Upper lobe of left lung (tissue), 6 donors: ENCODE data around the gene FBXO5. TPM values are rescaled to one million over a fixed set of nuclear protein-coding genes. Genes with fewer than 3 reads are reported as not detected.
"Not testable (repeated sequence)": the region's sequence is repeated elsewhere in the genome, so short reads cannot be mapped to it uniquely, and the experiment has no call there.

Experiments used
- ATAC-seq, 2 donors: fragments of 200-7000 bp; cut with Tn5 transposase; one replicate each; pipeline ENCODE4 v1.9.1; 2022; ENCODE audit warnings: mild to moderate bottlenecking in 2 of 2, moderate library complexity in 2 of 2; ENCODE audit not compliant: low FRiP score in 2 of 2
- DNase-seq, 2 donors: peaks; one replicate each; pipeline ENCODE4 v3.0.0-alpha.2; 2019 to 2020
- H3K27ac ChIP-seq, 4 donors: fragments of 200-600 bp; sonication (generic); one replicate each; pipeline ENCODE4 v1.5.1; 2016 to 2019
- H3K27me3 ChIP-seq, 4 donors: fragments of 200-600 bp; sonication (generic); one replicate each; pipeline ENCODE4 v1.5.1; 2017 to 2019
- H3K36me3 ChIP-seq, 4 donors: fragments of 200-600 bp; sonication (generic); one replicate each; pipeline ENCODE4 v1.5.1; 2016 to 2019
- H3K4me1 ChIP-seq, 4 donors: fragments of 200-600 bp; sonication (generic); one replicate each; pipeline ENCODE4 v1.5.1; 2018 to 2019
- H3K4me3 ChIP-seq, 4 donors: fragments of 200-600 bp; sonication (generic); one replicate each; pipeline ENCODE4 v1.5.1; 2017 to 2019; ENCODE audit warnings: mild to moderate bottlenecking in 2 of 4, moderate library complexity in 1 of 4
- H3K9me3 ChIP-seq, 4 donors: fragments of 200-600 bp; sonication (generic); one replicate each; pipeline ENCODE4 v1.5.1; 2018 to 2019
- EP300 ChIP-seq, 4 donors: sonication (generic); formaldehyde crosslinking; IDR thresholded peaks; one replicate each; pipeline ENCODE4 v1.5.1; 2017; ENCODE audit warnings: antibody characterized with exemption in 4 of 4, control low read depth in 2 of 4
- POLR2A ChIP-seq, 4 donors: fragments of 450-650 bp; IDR thresholded peaks; one replicate each; pipeline ENCODE4 v1.5.1; 2016 to 2017; ENCODE audit warnings: antibody characterized with exemption in 4 of 4, mild to moderate bottlenecking in 2 of 4
- POLR2AphosphoS5 ChIP-seq, 2 donors: sonication (generic); formaldehyde crosslinking; IDR thresholded peaks; one replicate each; pipeline ENCODE4 v1.5.1; 2017; ENCODE audit warnings: antibody characterized with exemption in 2 of 2
- WGBS, 2 donors: methylation state at CpG; one replicate each; pipeline ENCODE4 v1.1.5; 2017 to 2018; 5-methylcytosine and 5-hydroxymethylcytosine counted together
- total RNA-seq, 6 donors: library from RNA; depleted of rRNA in 4 of 6; stranded (reverse); fragments of >200 nt in 4 of 6; gene quantifications; one replicate each; pipeline versions ENCODE4 v1.1.0 to v1.2.1, GENCODE V29; 2016 to 2021
- TF ChIP-seq, protein P1 (sequence below), 6 experiments: fragments of 450-650 bp in 4 of 6; fragments of 200-600 bp in 2 of 6; sonication (generic) in 2 of 6; IDR thresholded peaks; one replicate each; pipeline ENCODE4 v1.5.1; 2016 to 2019; ENCODE audit warnings: antibody characterized with exemption in 6 of 6
- donor health status: DM: no; HTN: no; CAD: no; lungs with moderate emphysema.
- donor health status: DM: no; HTN: yes; CAD: no; lungs with severe emphysema.

The FBXO5 gene
- total RNA-seq, 6 donors from 2014 or later: 1.7 to 6.0 (median 4.8) TPM

DNA sequence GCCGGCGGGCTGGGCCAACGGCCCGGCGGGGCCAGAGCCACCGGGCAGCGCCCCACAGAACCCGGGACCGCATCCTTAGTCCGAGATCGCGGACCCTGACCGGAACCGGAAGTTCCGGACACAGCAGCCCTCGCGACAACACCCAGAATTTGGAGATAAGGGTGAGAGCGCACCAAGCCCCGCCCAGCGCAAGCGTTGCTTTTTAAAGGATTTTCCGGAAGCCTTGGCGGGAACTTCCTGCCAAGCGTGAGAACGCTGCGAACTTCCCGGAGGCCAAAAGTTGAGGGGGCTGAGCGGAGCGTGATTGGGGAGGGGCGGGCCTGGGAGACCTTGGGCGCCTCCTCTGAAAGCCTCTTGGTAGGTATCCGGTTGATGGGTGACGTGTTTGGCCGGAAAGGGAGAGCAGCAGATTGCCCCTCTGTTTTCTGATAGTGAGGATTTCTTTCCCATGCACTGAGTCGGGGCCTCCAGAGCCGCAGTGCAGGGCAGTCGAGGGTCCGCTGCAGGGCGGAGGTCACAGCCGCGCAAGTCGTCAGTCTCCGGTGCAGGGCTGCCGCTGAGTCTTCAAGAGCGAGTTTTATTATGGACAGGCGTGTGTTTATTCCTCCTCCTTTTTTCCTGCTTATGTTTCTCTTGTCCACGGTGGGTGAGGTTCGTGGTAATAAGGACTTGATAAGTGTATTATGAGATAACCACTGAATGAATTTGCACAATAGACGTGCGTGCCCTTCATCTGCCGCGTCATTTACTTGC lies 19.9 kb upstream of the FBXO5 start, which contains the start of gene MTRF1L:
MTRF1L (minus strand) TSS at position 97 of the 753 bp plus-strand sequence; CDS start at position 73, 24 bp downstream.
- Histone ChIP-seq H3K27ac (peak within 1 kb of the TSS; percentile 86 to 90 (median 88)), H3K27me3 (no peaks in the 10 kb centered on the region), H3K9me3 (no peaks in the 10 kb centered on the region), H3K4me1 (peaks cover 24 to 32% (median 29%) of the 10 kb centered on the region in 4 donors), H3K36me3 (peaks cover 0 to 6% (median 0%) of the 10 kb centered on the region in 4 donors), H3K4me3 (peak within 1 kb of the TSS; percentile 58 to 79 (median 73))
- DNase-seq (peak; percentile 92 to 95), ATAC-seq (peak; percentile 99)
- 0% methylated on average over 35 to 44 of the region's 52 CpGs for WGBS, 2 donors
- peak; percentile 87 to 89 for TF ChIP-seq POLR2AphosphoS5 (IDR thresholded peaks at IDR 0.05)
- TF ChIP-seq, protein P1, sequence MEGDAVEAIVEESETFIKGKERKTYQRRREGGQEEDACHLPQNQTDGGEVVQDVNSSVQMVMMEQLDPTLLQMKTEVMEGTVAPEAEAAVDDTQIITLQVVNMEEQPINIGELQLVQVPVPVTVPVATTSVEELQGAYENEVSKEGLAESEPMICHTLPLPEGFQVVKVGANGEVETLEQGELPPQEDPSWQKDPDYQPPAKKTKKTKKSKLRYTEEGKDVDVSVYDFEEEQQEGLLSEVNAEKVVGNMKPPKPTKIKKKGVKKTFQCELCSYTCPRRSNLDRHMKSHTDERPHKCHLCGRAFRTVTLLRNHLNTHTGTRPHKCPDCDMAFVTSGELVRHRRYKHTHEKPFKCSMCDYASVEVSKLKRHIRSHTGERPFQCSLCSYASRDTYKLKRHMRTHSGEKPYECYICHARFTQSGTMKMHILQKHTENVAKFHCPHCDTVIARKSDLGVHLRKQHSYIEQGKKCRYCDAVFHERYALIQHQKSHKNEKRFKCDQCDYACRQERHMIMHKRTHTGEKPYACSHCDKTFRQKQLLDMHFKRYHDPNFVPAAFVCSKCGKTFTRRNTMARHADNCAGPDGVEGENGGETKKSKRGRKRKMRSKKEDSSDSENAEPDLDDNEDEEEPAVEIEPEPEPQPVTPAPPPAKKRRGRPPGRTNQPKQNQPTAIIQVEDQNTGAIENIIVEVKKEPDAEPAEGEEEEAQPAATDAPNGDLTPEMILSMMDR (IDR thresholded peaks at IDR 0.05): no peak
- TF ChIP-seq POLR2A (IDR thresholded peaks at IDR 0.05): peak in 2 of 4 donors; percentile 82 to 83
- peak; percentile 32 to 93 (median 79) for TF ChIP-seq EP300 (IDR thresholded peaks at IDR 0.05)

DNA sequence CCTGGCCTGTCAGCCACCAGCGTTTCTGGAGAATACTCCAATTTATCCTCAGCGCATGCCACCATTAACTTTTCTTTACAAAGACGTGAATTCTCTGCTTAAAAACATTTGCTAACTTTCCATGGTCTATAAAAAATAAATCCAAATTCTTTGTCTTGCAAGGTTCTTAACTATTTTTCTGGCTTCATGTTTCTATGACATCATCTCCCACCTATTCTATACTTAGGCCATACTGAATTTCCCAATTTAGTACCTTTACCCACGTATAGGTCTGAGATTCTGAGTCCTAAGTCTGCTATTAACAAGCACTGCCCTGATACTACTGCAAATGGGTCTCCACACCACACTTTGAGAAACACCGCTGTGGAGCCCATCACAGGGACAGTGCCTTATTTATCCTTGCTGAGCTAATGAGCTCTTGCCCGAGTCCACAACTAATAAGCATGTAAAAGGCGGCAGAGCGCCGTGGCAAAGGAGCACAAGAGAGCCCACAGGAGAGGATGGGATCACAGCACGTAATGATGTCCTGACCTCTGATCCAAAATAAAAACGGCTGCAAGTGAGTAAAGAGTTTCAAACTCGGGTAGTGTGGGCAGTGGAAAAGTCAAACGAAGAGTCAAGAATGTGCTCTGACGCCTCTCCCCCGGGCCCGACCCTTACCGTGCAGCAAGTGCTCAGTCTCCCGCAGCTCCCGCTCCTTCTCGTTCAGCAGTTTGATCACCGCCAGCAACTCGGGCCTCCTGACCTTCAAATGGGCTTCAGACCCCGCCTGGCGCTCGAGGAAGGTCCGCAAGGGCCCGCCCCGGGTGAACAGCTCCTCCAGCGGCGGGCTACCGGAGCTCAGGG lies 19.1 kb upstream of the FBXO5 start:
- H3K27me3 ChIP-seq: no peaks in the 10 kb centered on the region
- H3K4me1 ChIP-seq: peaks cover 24 to 32% (median 29%) of the 10 kb centered on the region in 4 donors
- TF ChIP-seq, protein P1 (IDR thresholded peaks at IDR 0.05): peak in 1 of 6 experiments; percentile 13
- no peak for TF ChIP-seq EP300 (IDR thresholded peaks at IDR 0.05)
- no peak for TF ChIP-seq POLR2AphosphoS5 (IDR thresholded peaks at IDR 0.05)
- TF ChIP-seq POLR2A (IDR thresholded peaks at IDR 0.05): no peak
- WGBS, 2 donors: 5% methylated on average over 16 to 27 of the region's 31 CpGs
- DNase-seq: no peak
- H3K36me3 ChIP-seq: peaks cover 0 to 14% (median 0%) of the 10 kb centered on the region in 4 donors
- H3K9me3 ChIP-seq: no peaks in the 10 kb centered on the region
- peak overlapping the region; percentile 86 to 90 (median 88) for H3K27ac ChIP-seq
- peak overlapping the region; percentile 58 to 79 (median 73) for H3K4me3 ChIP-seq
- ATAC-seq: peak; percentile 6 to 16

DNA sequence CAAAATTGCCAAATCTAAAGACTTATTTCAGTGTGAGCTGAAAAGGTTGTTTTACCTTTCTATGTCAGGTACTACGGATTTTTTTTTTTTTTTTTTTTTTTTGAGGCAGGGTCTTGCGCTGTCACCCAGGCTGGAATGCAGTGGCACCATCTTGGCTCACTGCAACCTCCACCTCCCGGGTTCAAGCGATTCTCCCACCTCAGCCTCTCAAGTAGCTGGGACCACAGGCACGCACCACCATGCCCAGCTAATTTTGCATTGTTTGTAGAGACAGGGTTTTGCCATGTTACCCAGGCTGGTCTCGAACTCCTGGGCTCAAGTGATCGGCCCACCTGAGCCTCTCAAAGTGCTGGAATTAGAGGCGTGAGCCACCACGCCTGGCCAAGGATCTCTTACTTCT lies 17.9 kb upstream of the FBXO5 start:
- H3K9me3 ChIP-seq, H3K27me3 ChIP-seq, H3K27ac ChIP-seq, DNase-seq, ATAC-seq: not testable (repeated sequence)
- 94 to 96% methylated on average over 9 of the region's 9 CpGs for WGBS, 2 donors
- peaks cover 24 to 32% (median 29%) of the 10 kb centered on the region in 4 donors for H3K4me1 ChIP-seq
- peak overlapping the region in 1 of 4 donors; percentile 16 for H3K4me3 ChIP-seq
- H3K36me3 ChIP-seq: peaks cover 0 to 20% (median 3%) of the 10 kb centered on the region in 4 donors

DNA sequence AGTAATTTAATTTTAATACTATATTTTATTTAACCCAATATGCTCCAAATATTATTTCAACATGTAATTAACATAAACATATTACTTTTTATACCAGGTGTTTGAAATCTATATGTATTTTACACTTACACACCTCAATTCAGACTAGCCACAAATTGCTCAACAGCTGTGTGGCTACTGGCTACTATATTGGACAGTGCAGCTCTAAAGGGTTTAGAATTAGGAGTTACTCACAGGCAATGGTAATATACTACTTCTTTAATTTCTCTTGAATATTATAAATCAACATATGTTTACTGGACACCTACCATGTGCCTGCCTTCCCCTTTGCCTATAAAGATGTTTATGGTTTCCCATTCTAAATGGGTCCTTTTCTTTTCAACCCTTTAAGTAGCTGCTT lies 17.4 kb upstream of the FBXO5 start:
- Histone ChIP-seq H3K27ac (no peak overlapping the region), H3K9me3 (no peaks in the 10 kb centered on the region), H3K36me3 (peaks cover 0 to 25% (median 3%) of the 10 kb centered on the region in 4 donors), H3K4me1 (peaks cover 24 to 32% (median 29%) of the 10 kb centered on the region in 4 donors), H3K4me3 (no peak overlapping the region), H3K27me3 (no peaks in the 10 kb centered on the region)
- TF ChIP-seq, protein P1 (IDR thresholded peaks at IDR 0.05): no peak
- TF ChIP-seq POLR2A (IDR thresholded peaks at IDR 0.05): no peak
- TF ChIP-seq EP300 (IDR thresholded peaks at IDR 0.05): no peak
- TF ChIP-seq POLR2AphosphoS5 (IDR thresholded peaks at IDR 0.05): no peak
- no peak for ATAC-seq
- DNase-seq: no peak

DNA sequence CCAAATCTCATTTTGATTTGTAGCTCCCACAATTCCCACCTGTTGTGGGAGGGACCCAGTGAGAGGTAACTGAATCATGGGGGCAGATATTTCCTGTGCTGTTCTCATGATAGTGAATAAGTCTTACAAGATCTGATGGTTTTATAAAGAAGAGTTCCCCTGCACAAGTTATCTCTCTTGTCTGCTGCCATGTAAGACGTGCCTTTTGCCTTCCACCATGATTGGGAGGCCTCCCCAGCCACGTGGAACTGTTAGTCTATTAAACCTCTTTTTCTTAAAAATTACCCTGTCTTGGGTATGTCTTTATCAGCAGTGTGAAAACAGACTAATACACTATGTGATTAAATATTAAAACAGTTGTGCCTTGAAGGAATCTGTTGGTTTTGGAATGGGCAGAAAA lies 16.7 kb upstream of the FBXO5 start:
- WGBS, 2 donors: 78 to 79% methylated on average over 2 of the region's 2 CpGs
- not testable (repeated sequence) for H3K27ac ChIP-seq, H3K9me3 ChIP-seq, H3K4me3 ChIP-seq, DNase-seq, H3K27me3 ChIP-seq, ATAC-seq
- H3K36me3 ChIP-seq: peaks cover 0 to 30% (median 3%) of the 10 kb centered on the region in 4 donors
- H3K4me1 ChIP-seq: peaks cover 24 to 32% (median 29%) of the 10 kb centered on the region in 4 donors
